DND-41 (cell line): Measurements from ENCODE around the gene FGR.

Experiments used
- ATAC-seq: fragments of 200-7000 bp; cut with Tn5 transposase; 3 replicates; pipeline ENCODE4 v1.9.1; 2021; ENCODE audit warnings: low read depth; ENCODE audit not compliant: insufficient read depth
- DNase-seq: peaks from one replicate; pipeline ENCODE4 v3.0.0-alpha.2; 2020
- H2AFZ ChIP-seq: 2 replicates; pipeline ENCODE4 v1.6.0; 2012; ENCODE audit warnings: low read depth, low read length
- H3K27ac ChIP-seq: 2 replicates; pipeline ENCODE4 v1.5.1; 2012; ENCODE audit warnings: low read length, inconsistent platforms
- H3K27me3 ChIP-seq: fragments of 200-600 bp; sonication (generic); 2 replicates; pipeline ENCODE4 v1.6.0; 2012; ENCODE audit warnings: low read length, mild to moderate bottlenecking, inconsistent platforms; ENCODE audit not compliant: insufficient read depth, poor library complexity
- H3K36me3 ChIP-seq: 2 replicates; pipeline ENCODE4 v1.5.1; 2012; ENCODE audit warnings: low read length, inconsistent platforms; ENCODE audit not compliant: insufficient read depth
- H3K4me1 ChIP-seq: 2 replicates; pipeline ENCODE4 v1.5.1; 2012; ENCODE audit warnings: mild to moderate bottlenecking, low read length; ENCODE audit not compliant: insufficient read depth
- H3K4me2 ChIP-seq: 2 replicates; pipeline ENCODE4 v1.6.0; 2012; ENCODE audit warnings: mild to moderate bottlenecking, moderate library complexity, low read length, inconsistent platforms; ENCODE audit not compliant: insufficient read depth
- H3K4me3 ChIP-seq, 2 experiments: fragments of 200-600 bp in 1 of 2; shearing (Covaris generic) in 1 of 2; 2 replicates each; pipeline ENCODE4 v1.5.1; 2012 to 2016; ENCODE audit warnings: inconsistent platforms in 2 of 2, low read length in 2 of 2, mild to moderate bottlenecking in 2 of 2, low read depth in 1 of 2, moderate library complexity in 1 of 2
- H3K79me2 ChIP-seq: 2 replicates; pipeline ENCODE4 v1.6.0; 2012; ENCODE audit warnings: low read length, inconsistent platforms; ENCODE audit not compliant: insufficient read depth
- H3K9ac ChIP-seq: 2 replicates; pipeline ENCODE4 v1.6.0; 2012; ENCODE audit warnings: low read depth, mild to moderate bottlenecking, inconsistent platforms, low read length, moderate library complexity
- H3K9me3 ChIP-seq: 2 replicates; pipeline ENCODE4 v1.5.1; 2012; ENCODE audit warnings: low read length, moderate library complexity, mild to moderate bottlenecking, inconsistent platforms; ENCODE audit not compliant: insufficient read depth, severe bottlenecking
- H4K20me1 ChIP-seq: 2 replicates; pipeline ENCODE4 v1.6.0; 2012; ENCODE audit warnings: low read length; ENCODE audit not compliant: insufficient read depth
- CTCF ChIP-seq: IDR thresholded peaks from 2 replicates; pipeline ENCODE4 v1.5.1; 2012; ENCODE audit warnings: borderline replicate concordance, low read length, moderate library complexity, mild to moderate bottlenecking; ENCODE audit not compliant: poor library complexity, severe bottlenecking; ENCODE audit errors: extremely low read depth
- EZH2 ChIP-seq: IDR thresholded peaks from 3 replicates; pipeline ENCODE4 v1.6.1; 2012; ENCODE audit warnings: borderline replicate concordance, low read depth, mild to moderate bottlenecking, moderate library complexity, low read length, inconsistent platforms; ENCODE audit not compliant: severe bottlenecking

Gene FGR

GRCh38 chr1:27646676-27647075, 11.7 kb upstream of the FGR start:
- ATAC-seq (no peak), DNase-seq (no peak)
- no peak overlapping the region for H3K9ac ChIP-seq
- no peak overlapping the region for H2AFZ ChIP-seq
- 0 out of 2 replicates have a peak overlapping the region, but pooled peaks have one; percentile 5 for H3K27ac ChIP-seq
- H3K27me3 ChIP-seq: no peaks in the 10 kb centered on the region
- H3K4me1 ChIP-seq: peaks cover 25% of the 10 kb centered on the region
- TF ChIP-seq EZH2 (no peak), CTCF (no peak)
- no peaks in the 10 kb centered on the region for H3K79me2 ChIP-seq
- H3K4me2 ChIP-seq: no peak overlapping the region
- H4K20me1 ChIP-seq: no peaks in the 10 kb centered on the region
- H3K36me3 ChIP-seq: no peaks in the 10 kb centered on the region
- H3K9me3 ChIP-seq: no peaks in the 10 kb centered on the region
- H3K4me3 ChIP-seq: no peak overlapping the region

- no peaks in the 10 kb centered on the region for H3K36me3 ChIP-seq
- H3K79me2 ChIP-seq: no peaks in the 10 kb centered on the region
- H3K4me3 ChIP-seq: no peak overlapping the region
- H3K4me2 ChIP-seq: no peak overlapping the region
- H3K27me3 ChIP-seq: no peaks in the 10 kb centered on the region
- no peak overlapping the region for H2AFZ ChIP-seq
- H3K27ac ChIP-seq: peak overlapping the region; percentile 22; the same call in 1 of the 2 replicates
- no peak for DNase-seq
- peaks cover 13% of the 10 kb centered on the region for H3K4me1 ChIP-seq
- no peak for ATAC-seq
- TF ChIP-seq CTCF: no peak
- no peak for TF ChIP-seq EZH2
- H4K20me1 ChIP-seq: no peaks in the 10 kb centered on the region
- no peaks in the 10 kb centered on the region for H3K9me3 ChIP-seq
- H3K9ac ChIP-seq: no peak overlapping the region
These were observed 10.1 kb upstream of the FGR start for GRCh38 chr1:27645071-27645415.

- no peak for ATAC-seq
- no peaks in the 10 kb centered on the region for H3K9me3 ChIP-seq
- no peak overlapping the region for H3K4me3 ChIP-seq
- H3K27me3 ChIP-seq: no peaks in the 10 kb centered on the region
- H3K27ac ChIP-seq: peak overlapping the region; percentile 47
- H3K79me2 ChIP-seq: no peaks in the 10 kb centered on the region
- peak overlapping the region; percentile 40; the same call in 1 of the 2 replicates for H2AFZ ChIP-seq
- peaks cover 10% of the 10 kb centered on the region for H3K4me1 ChIP-seq
- H3K9ac ChIP-seq: no peak overlapping the region
- no peaks in the 10 kb centered on the region for H3K36me3 ChIP-seq
- TF ChIP-seq CTCF: no peak
- TF ChIP-seq EZH2: no peak
- H3K4me2 ChIP-seq: no peak overlapping the region
- DNase-seq: no peak
- H4K20me1 ChIP-seq: no peaks in the 10 kb centered on the region
These were observed 9.5 kb upstream of the FGR start for GRCh38 chr1:27644369-27645070.
